CD4-positive, alpha-beta T cell treated with Interleukin-4 for 1 hour (primary cell): Measurements from ENCODE around the gene KRT73.

Experiments
- DNase-seq, 2 donors: peaks; one replicate each; pipeline ENCODE4 v3.0.0-alpha.2; 2020 to 2022

The KRT73 gene

DNA sequence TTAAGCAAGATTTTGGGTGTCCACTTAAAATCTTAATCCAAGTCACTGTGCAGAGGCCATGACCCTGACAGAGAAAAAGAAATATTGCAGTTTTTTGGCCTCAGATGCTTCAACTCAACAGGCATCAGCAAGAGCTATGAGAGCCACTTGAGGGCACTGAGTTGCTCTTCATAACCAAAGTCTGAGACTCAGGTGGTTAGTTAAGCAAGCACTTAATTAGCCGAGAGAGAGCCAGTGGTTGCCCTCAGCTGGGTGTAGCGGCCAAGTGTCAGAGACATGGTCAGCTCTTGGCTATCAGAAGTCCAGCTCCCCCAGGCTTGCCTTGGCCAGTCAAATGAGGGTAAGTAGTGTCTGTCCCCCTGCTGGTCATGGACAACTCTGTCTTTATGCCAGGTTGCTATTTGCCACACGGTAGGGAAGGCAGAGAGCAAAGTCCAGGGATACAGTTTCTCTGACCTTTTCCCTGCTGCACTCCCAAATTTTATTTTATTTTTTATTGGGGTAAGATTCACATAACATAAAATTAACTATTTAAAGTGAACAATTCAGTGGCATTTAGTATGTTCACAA lies 56.4 kb downstream of the KRT73 start:
- no peak for DNase-seq

DNA sequence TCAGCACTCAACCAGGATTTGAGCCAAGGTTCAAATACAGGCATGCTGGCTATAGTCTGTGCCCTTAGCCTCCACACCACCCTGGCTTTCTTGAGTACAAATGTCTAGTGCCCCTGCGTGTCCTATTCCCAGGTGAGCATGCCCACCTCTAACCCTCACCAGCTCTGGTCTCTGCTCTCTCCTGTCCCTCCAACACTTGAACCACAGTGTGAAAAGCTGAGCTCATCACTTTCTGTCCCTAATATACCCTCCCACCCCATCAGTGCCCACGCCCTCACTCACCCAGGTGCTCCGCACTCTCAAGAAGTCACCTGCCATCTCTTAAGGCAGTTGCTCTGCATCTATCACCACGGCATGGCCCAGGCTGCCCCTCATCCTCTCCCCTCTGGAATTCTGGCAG lies 58.4 kb downstream of the KRT73 start:
- DNase-seq = no peak

- no peak for DNase-seq
These were observed 59.4 kb downstream of the KRT73 start for GRCh38 chr12:52558781-52559445.
